H1 (cell line): ENCODE data around the gene ARHGAP26. TPM values are rescaled to one million over a fixed set of nuclear protein-coding genes. Genes with fewer than 3 reads are reported as not detected.

ENCODE experiments used
- CTCF ChIA-PET: fragments of 300-600 bp; sonication (Branson Sonifier 250); formaldehyde crosslinking; loops from one replicate; lab custom pipeline; 2021; ENCODE audit not compliant: partially characterized antibody; lab: Charles Lee
- POLR2A ChIA-PET: fragments of 300-600 bp; sonication (Branson Sonifier 250); formaldehyde crosslinking; loops from one replicate; lab custom pipeline; 2021; ENCODE audit warnings: inconsistent platforms; ENCODE audit not compliant: partially characterized antibody; lab: Charles Lee
- DNase-seq, 2 experiments: peaks; one replicate each; pipeline versions ENCODE4 v3.0.0 to v3.0.0-alpha.2; 2010 to 2022; ENCODE audit warnings: low spot score in 2 of 2, low read depth in 1 of 2, mixed read lengths in 1 of 2
- FAIRE-seq: peaks from 2 replicates; lab custom pipeline; 2011; peaks lifted over from hg19 to GRCh38; lab: Jason Lieb, UNC
- H2AFZ ChIP-seq: 2 replicates; pipeline ENCODE4 v1.8.1; 2012; ENCODE audit warnings: low read length, inconsistent platforms
- H2AK5ac ChIP-seq: 2 replicates; pipeline ENCODE4 v1.6.1; 2013; ENCODE audit warnings: low read depth, low read length
- H2BK120ac ChIP-seq: replicated peaks from 2 replicates; pipeline ENCODE3; 2013; ENCODE audit warnings: low read depth, low read length, inconsistent platforms
- H2BK12ac ChIP-seq: 2 replicates; pipeline ENCODE4 v1.6.1; 2013; ENCODE audit warnings: low read depth, low read length
- H2BK15ac ChIP-seq: 2 replicates; pipeline ENCODE4 v1.6.1; 2013; ENCODE audit warnings: low read length
- H2BK20ac ChIP-seq: 2 replicates; pipeline ENCODE4 v1.6.1; 2013; ENCODE audit warnings: low read length
- H2BK5ac ChIP-seq: 2 replicates; pipeline ENCODE4 v1.6.1; 2013; ENCODE audit warnings: low read depth, low read length
- H3K14ac ChIP-seq: 2 replicates; pipeline ENCODE4 v1.6.1; 2013; ENCODE audit warnings: inconsistent platforms; ENCODE audit not compliant: insufficient read length
- H3K18ac ChIP-seq: 2 replicates; pipeline ENCODE4 v1.6.1; 2013; ENCODE audit warnings: low read length; ENCODE audit errors: extremely low read depth
- H3K23ac ChIP-seq: 2 replicates; pipeline ENCODE4 v1.6.1; 2013; ENCODE audit warnings: inconsistent platforms; ENCODE audit not compliant: insufficient read length
- H3K23me2 ChIP-seq: 2 replicates; pipeline ENCODE4 v1.6.1; 2013; ENCODE audit warnings: low read depth, low read length
- H3K27ac ChIP-seq: 2 replicates; pipeline ENCODE4 v1.6.1; 2011; ENCODE audit warnings: low read depth, low read length, inconsistent platforms
- H3K27me3 ChIP-seq, 4 experiments: replicated peaks in 1 of 4; 1 replicate in 1 of 4; 2 replicates in 3 of 4; pipeline versions ENCODE4 v1.6.1 to v1.8.1; 2011 to 2013; ENCODE audit warnings: low read length in 3 of 4, mild to moderate bottlenecking in 3 of 4, inconsistent platforms in 2 of 4, mixed read lengths in 2 of 4, moderate library complexity in 1 of 4; ENCODE audit not compliant: control insufficient read depth in 3 of 4, insufficient read depth in 3 of 4; ENCODE audit errors: extremely low read depth in 1 of 4
- H3K36me3 ChIP-seq, 4 experiments: 2 replicates each; pipeline versions ENCODE4 v1.6.1 to v1.8.1; 2011 to 2013; ENCODE audit warnings: mild to moderate bottlenecking in 4 of 4, low read length in 3 of 4, moderate library complexity in 2 of 4, control low read depth in 1 of 4, inconsistent platforms in 1 of 4; ENCODE audit not compliant: insufficient read depth in 4 of 4, control insufficient read depth in 2 of 4
- H3K4ac ChIP-seq: replicated peaks from 2 replicates; pipeline ENCODE3; 2013; ENCODE audit warnings: low read length, low read depth, mixed read lengths, inconsistent platforms; ENCODE audit not compliant: insufficient read length
- H3K4me1 ChIP-seq, 4 experiments: replicated peaks in 1 of 4; 1 replicate in 1 of 4; 2 replicates in 3 of 4; pipeline versions ENCODE4 v1.6.1 to v1.8.1; 2011 to 2013; ENCODE audit warnings: low read length in 3 of 4, inconsistent platforms in 2 of 4, mixed read lengths in 1 of 4; ENCODE audit not compliant: insufficient read depth in 4 of 4, control insufficient read depth in 3 of 4
- H3K4me2 ChIP-seq, 2 experiments: 2 replicates each; pipeline versions ENCODE4 v1.6.1 to v1.8.1; 2011 to 2013; ENCODE audit warnings: low read depth in 2 of 2, low read length in 2 of 2, control low read depth in 1 of 2, inconsistent platforms in 1 of 2, mild to moderate bottlenecking in 1 of 2; ENCODE audit not compliant: insufficient read depth in 1 of 2
- H3K4me3 ChIP-seq, 4 experiments: fragments of 200-600, 300-600 bp in 1 of 4; sonication (generic), shearing (Covaris generic), sonication (Bioruptor Twin) in 1 of 4; 2 replicates each; pipeline versions ENCODE4 v1.5.1 to v1.8.1; 2011 to 2016; ENCODE audit warnings: low read length in 4 of 4, low read depth in 3 of 4, control low read depth in 2 of 4, inconsistent platforms in 2 of 4, mild to moderate bottlenecking in 2 of 4, mixed read lengths in 1 of 4, moderate library complexity in 1 of 4; ENCODE audit not compliant: insufficient read depth in 2 of 4; ENCODE audit errors: extremely low read depth in 1 of 4
- H3K56ac ChIP-seq: replicated peaks from 2 replicates; pipeline ENCODE3; 2013; ENCODE audit warnings: low read depth, mild to moderate bottlenecking, mixed read lengths, low read length, inconsistent platforms; ENCODE audit not compliant: insufficient read length
- H3K79me1 ChIP-seq: 2 replicates; pipeline ENCODE4 v1.6.1; 2013; ENCODE audit warnings: low read depth, low read length, control low read depth
- H3K79me2 ChIP-seq, 2 experiments: 2 replicates each; pipeline versions ENCODE4 v1.6.1 to v1.8.1; 2012 to 2013; ENCODE audit warnings: low read length in 2 of 2, mild to moderate bottlenecking in 2 of 2, inconsistent platforms in 1 of 2; ENCODE audit not compliant: insufficient read depth in 2 of 2, control insufficient read depth in 1 of 2
- H3K9ac ChIP-seq, 4 experiments: replicated peaks in 1 of 4; 1 replicate in 1 of 4; 2 replicates in 3 of 4; pipeline versions ENCODE4 v1.6.1 to v1.8.1; 2011 to 2013; ENCODE audit warnings: low read depth in 3 of 4, low read length in 3 of 4, control low read depth in 2 of 4, mild to moderate bottlenecking in 2 of 4, moderate library complexity in 2 of 4, inconsistent platforms in 1 of 4; ENCODE audit errors: extremely low read depth in 1 of 4
- H3K9me3 ChIP-seq, 2 experiments: 2 replicates each; pipeline versions ENCODE4 v1.6.1 to v1.8.1; 2012 to 2013; ENCODE audit warnings: mild to moderate bottlenecking in 2 of 2, moderate library complexity in 2 of 2, control low read depth in 1 of 2, inconsistent platforms in 1 of 2, low read depth in 1 of 2, low read length in 1 of 2, mixed read lengths in 1 of 2; ENCODE audit not compliant: insufficient read depth in 2 of 2
- H4K20me1 ChIP-seq, 2 experiments: replicated peaks in 1 of 2; 2 replicates each; pipeline versions ENCODE3 to v1.8.1; 2011 to 2013; ENCODE audit warnings: inconsistent platforms in 2 of 2, low read length in 2 of 2, mild to moderate bottlenecking in 1 of 2; ENCODE audit not compliant: insufficient read depth in 2 of 2, control insufficient read depth in 1 of 2
- H4K5ac ChIP-seq: 2 replicates; pipeline ENCODE4 v1.6.1; 2013; ENCODE audit warnings: low read length, low read depth, mixed read lengths, inconsistent platforms; ENCODE audit not compliant: insufficient read length
- H4K8ac ChIP-seq: 2 replicates; pipeline ENCODE4 v1.8.0; 2013; ENCODE audit warnings: mild to moderate bottlenecking, moderate library complexity, low read length, inconsistent platforms; ENCODE audit not compliant: insufficient read depth; ENCODE audit errors: extremely low read depth
- H4K91ac ChIP-seq: replicated peaks from 2 replicates; pipeline ENCODE3; 2013; ENCODE audit warnings: low read length, mixed read lengths, inconsistent platforms; ENCODE audit not compliant: insufficient read length
- ATF3 ChIP-seq: IDR thresholded peaks from 2 replicates; pipeline ENCODE4 v1.6.1; 2011; ENCODE audit warnings: low read depth, mild to moderate bottlenecking, low read length; ENCODE audit not compliant: insufficient read depth
- BRCA1 ChIP-seq: IDR thresholded peaks from 2 replicates; pipeline ENCODE4 v1.6.1; 2012; ENCODE audit warnings: low read depth, low read length, improper control_type of control experiment
- CTCF ChIP-seq, 3 experiments: IDR thresholded peaks; 1 replicate in 2 of 3; 2 replicates in 1 of 3; pipeline versions ENCODE4 v1.5.1 to v1.6.1; 2011; ENCODE audit warnings: low read length in 3 of 3, mild to moderate bottlenecking in 3 of 3, inconsistent platforms in 2 of 3, low read depth in 1 of 3, moderate library complexity in 1 of 3; ENCODE audit not compliant: insufficient read depth in 1 of 3; ENCODE audit errors: control extremely low read depth in 1 of 3
- KDM4A ChIP-seq: IDR thresholded peaks from one replicate; pipeline ENCODE4 v1.7.1; 2012; ENCODE audit warnings: low read depth, mild to moderate bottlenecking, moderate library complexity, low read length, inconsistent platforms; ENCODE audit not compliant: severe bottlenecking
- MAFK ChIP-seq: IDR thresholded peaks from 2 replicates; pipeline ENCODE4 v1.6.1; 2012; ENCODE audit warnings: low read depth, mild to moderate bottlenecking, improper control_type of control experiment, low read length
- MAX ChIP-seq: IDR thresholded peaks from 2 replicates; pipeline ENCODE4 v1.6.1; 2012; ENCODE audit warnings: inconsistent platforms
- POLR2A ChIP-seq, 2 experiments: IDR thresholded peaks; 1 replicate in 1 of 2; 2 replicates in 1 of 2; pipeline ENCODE4 v1.6.1; 2011; ENCODE audit warnings: low read depth in 2 of 2, low read length in 2 of 2, mild to moderate bottlenecking in 2 of 2; ENCODE audit errors: control extremely low read depth in 1 of 2
- SIN3A ChIP-seq, 2 experiments: IDR thresholded peaks in 1 of 2; conservative IDR thresholded peaks in 1 of 2; 2 replicates each; pipeline ENCODE4 v1.6.1; 2011 to 2012; ENCODE audit warnings: low read length in 2 of 2, improper control_type of control experiment in 1 of 2, low read depth in 1 of 2, mild to moderate bottlenecking in 1 of 2
- SRF ChIP-seq: IDR thresholded peaks from 2 replicates; pipeline ENCODE4 v1.6.1; 2011; ENCODE audit warnings: mild to moderate bottlenecking, low read depth, low read length, moderate library complexity
- TAF1 ChIP-seq: IDR thresholded peaks from 2 replicates; pipeline ENCODE4 v1.6.1; 2011; ENCODE audit warnings: mild to moderate bottlenecking, low read depth, low read length
- USF2 ChIP-seq: IDR thresholded peaks from 2 replicates; pipeline ENCODE4 v1.6.1; 2011; ENCODE audit warnings: low read length, improper control_type of control experiment
- polyA plus RNA-seq, 7 experiments: library from polyadenylated mRNA; depleted of rRNA in 3 of 7; stranded (reverse) in 5 of 7; unstranded in 2 of 7; fragments of >200 nt in 5 of 7; fragments of 200-250 nt in 2 of 7; gene quantifications; 1 replicate in 5 of 7; 2 replicates in 1 of 7; 4 replicates in 1 of 7; pipeline versions ENCODE4 v1.2.1 to v1.2.3, GENCODE V29; 2011 to 2013; ENCODE audit warnings: missing spikeins in 2 of 7, mixed read lengths in 2 of 7
- total RNA-seq: library from RNA; stranded (reverse); fragmentation: NEBNext Ultra II Directional; extraction: Animal tissue kit (Norgen Biotek cat#: 25700); gene quantifications from 2 replicates; pipeline ENCODE4 v1.2.1, GENCODE V29; 2021

Gene ARHGAP26
- total and polyA plus RNA-seq, 2 of the 8 experiments (the other 6 are each of a cell fraction or from before 2014, with no cell fraction given), result 7.1 to 24.8 TPM

- H2BK20ac ChIP-seq, result no peak overlapping the region
- no peak overlapping the region for H2BK120ac ChIP-seq
- ChIA-PET CTCF (interaction anchor here (0.6 kb wide), 1 partner anchor 48 kb away, joined by 4 read pairs; no protein-coding TSS in a partner anchor), POLR2A (no interaction called here)
- no peak overlapping the region for H4K8ac ChIP-seq
- DNase-seq (no peak), FAIRE-seq (no peak)
- no peak overlapping the region for H2AFZ ChIP-seq
- no peaks in the 10 kb centered on the region; the same call in 1 of the 2 replicates for H3K79me1 ChIP-seq
- no peak overlapping the region for H2AK5ac ChIP-seq
- H4K91ac ChIP-seq, result no peak overlapping the region
- H4K5ac ChIP-seq, result no peak overlapping the region
- peaks cover 0 to 3% (median 1%) of the 10 kb centered on the region in 4 experiments; a peak in 3 of 8 replicates for H3K36me3 ChIP-seq
- no peak overlapping the region for H3K4ac ChIP-seq
- no peaks in the 10 kb centered on the region for H3K23me2 ChIP-seq
- H3K4me3 ChIP-seq, result no peak overlapping the region
- no peaks in the 10 kb centered on the region for H3K79me2 ChIP-seq
- no peaks in the 10 kb centered on the region for H3K27me3 ChIP-seq
- H3K56ac ChIP-seq, result no peak overlapping the region
- peaks cover 0 to 4% (median 1%) of the 10 kb centered on the region in 4 experiments; a peak in 3 of 7 replicates for H3K4me1 ChIP-seq
- no peak overlapping the region for H3K18ac ChIP-seq
- H2BK5ac ChIP-seq, result no peak overlapping the region
- no peak overlapping the region for H3K27ac ChIP-seq
- no peaks in the 10 kb centered on the region for H4K20me1 ChIP-seq
- H3K9me3 ChIP-seq, result no peaks in the 10 kb centered on the region
- H3K4me2 ChIP-seq, result no peak overlapping the region
- no peak overlapping the region for H3K14ac ChIP-seq
- no peak overlapping the region for H2BK12ac ChIP-seq
- H2BK15ac ChIP-seq, result no peak overlapping the region
- H3K23ac ChIP-seq, result no peak overlapping the region
- no peak overlapping the region for H3K9ac ChIP-seq
- TF ChIP-seq KDM4A (no peak), SRF (no peak), SIN3A (conservative IDR thresholded peaks at IDR 0.05 in 1 of 2, IDR thresholded peaks at IDR 0.05 in 1 of 2; ENCODE audit: low read depth in 1 of 2, low read length in 2 of 2) (no peak), MAX (no peak), BRCA1 (no peak), TAF1 (no peak), USF2 (no peak), CTCF (IDR thresholded peaks at IDR 0.05; ENCODE audit: control extremely low read depth in 1 of 3, insufficient read depth in 1 of 3, low read depth in 1 of 3, low read length in 3 of 3) (no peak), POLR2A (IDR thresholded peaks at IDR 0.05; ENCODE audit: control extremely low read depth in 1 of 2, low read depth in 2 of 2, low read length in 2 of 2) (no peak), MAFK (no peak), ATF3 (no peak)
Measured at GRCh38 chr5:143062379-143062778, 292.2 kb downstream of the ARHGAP26 start.
